Smooth muscle cell of the brain vasculature (primary cell): ENCODE results near the gene HOXA10.

Experiments used
- DNase-seq: peaks from one replicate; pipeline ENCODE4 v3.0.0-alpha.2; 2012; ENCODE audit warnings: low read depth, low spot score

HOXA10 gene

GRCh38 chr7:27173956-27174873 lies at the start of gene HOXA10:
Gene HOXA10, minus strand, starts transcription at chr7:27174320. Its CDS starts 14 bp downstream, at chr7:27174306.
- DNase-seq, result no peak

- DNase-seq, result no peak
Observed at GRCh38 chr7:27221201-27221797, 47.2 kb upstream of the HOXA10 start.

GRCh38 chr7:27220440-27220955 lies 46.4 kb upstream of the HOXA10 start:
- DNase-seq, result no peak

- no peak for DNase-seq
Observed at GRCh38 chr7:27219821-27220220, 45.7 kb upstream of the HOXA10 start.

- DNase-seq, result no peak
Observed at GRCh38 chr7:27217951-27218350, 43.8 kb upstream of the HOXA10 start.

GRCh38 chr7:27215356-27215755 lies 41.2 kb upstream of the HOXA10 start:
- no peak for DNase-seq

- no peak for DNase-seq
Observed at GRCh38 chr7:27214239-27214950, 40.3 kb upstream of the HOXA10 start.

GRCh38 chr7:27213433-27214238 lies 39.5 kb upstream of the HOXA10 start:
- no peak for DNase-seq

- DNase-seq, result no peak
Observed at GRCh38 chr7:27212497-27213432, 38.6 kb upstream of the HOXA10 start.

- DNase-seq, result no peak
Observed at GRCh38 chr7:27211764-27212204, 37.7 kb upstream of the HOXA10 start.

- DNase-seq, result no peak
Observed at GRCh38 chr7:27211084-27211446, 36.9 kb upstream of the HOXA10 start.

- no peak for DNase-seq
Observed at GRCh38 chr7:27210441-27211083, 36.4 kb upstream of the HOXA10 start.

GRCh38 chr7:27209933-27210440 lies 35.9 kb upstream of the HOXA10 start:
- DNase-seq, result no peak

- no peak for DNase-seq
Observed at GRCh38 chr7:27208998-27209397, 34.9 kb upstream of the HOXA10 start.

GRCh38 chr7:27207348-27207985 lies 33.3 kb upstream of the HOXA10 start:
- DNase-seq, result no peak

GRCh38 chr7:27205325-27206280 lies 31.5 kb upstream of the HOXA10 start:
- DNase-seq, result no peak

GRCh38 chr7:27204851-27205322 lies 30.8 kb upstream of the HOXA10 start:
- no peak for DNase-seq
